GM19397 (cell line): Measurements from ENCODE around the gene MYO1E.
"Not testable (repeated sequence)": the region's sequence is repeated elsewhere in the genome, so short reads cannot be mapped to it uniquely, and the experiment has no call there.

Experiments
- ATAC-seq: cut with Tn5 transposase; IDR thresholded peaks from one replicate; pipeline ENCODE4 v1.9.1; 2021; ENCODE audit warnings: mild to moderate bottlenecking, moderate library complexity; ENCODE audit not compliant: unreplicated experiment

Gene MYO1E

GRCh38 chr15:59172289-59172901, 200.3 kb downstream of the MYO1E start:
- no peak for ATAC-seq

GRCh38 chr15:59171067-59171397, 201.6 kb downstream of the MYO1E start:
- no peak for ATAC-seq

GRCh38 chr15:59170295-59171066, 202.2 kb downstream of the MYO1E start:
- no peak for ATAC-seq

GRCh38 chr15:59169251-59169708, 203.4 kb downstream of the MYO1E start:
- no peak for ATAC-seq

GRCh38 chr15:59168536-59168935, 204.1 kb downstream of the MYO1E start:
- ATAC-seq: no peak

- ATAC-seq: no peak
Observed at GRCh38 chr15:59166601-59167265, 205.9 kb downstream of the MYO1E start.

GRCh38 chr15:59166166-59166565, 206.5 kb downstream of the MYO1E start:
- no peak for ATAC-seq

GRCh38 chr15:59165726-59166125, 206.9 kb downstream of the MYO1E start:
- no peak for ATAC-seq

GRCh38 chr15:59162080-59162479, 210.6 kb downstream of the MYO1E start:
- not testable (repeated sequence) for ATAC-seq

GRCh38 chr15:59160880-59161593, 211.6 kb downstream of the MYO1E start:
- ATAC-seq: no peak

- ATAC-seq: no peak
Observed at GRCh38 chr15:59159210-59159609, 213.5 kb downstream of the MYO1E start.

- no peak for ATAC-seq
Observed at GRCh38 chr15:59158701-59159034, 214.0 kb downstream of the MYO1E start.

- no peak for ATAC-seq
Observed at GRCh38 chr15:59157840-59158700, 214.6 kb downstream of the MYO1E start.

GRCh38 chr15:59157396-59157795, 215.3 kb downstream of the MYO1E start:
- no peak for ATAC-seq

GRCh38 chr15:59155431-59155830, 217.2 kb downstream of the MYO1E start:
- ATAC-seq: no peak

- no peak for ATAC-seq
Observed at GRCh38 chr15:59154243-59154642, 218.4 kb downstream of the MYO1E start.

GRCh38 chr15:59153466-59153865, 219.2 kb downstream of the MYO1E start:
- ATAC-seq: no peak

- ATAC-seq: no peak
Observed at GRCh38 chr15:59152694-59153450, 219.8 kb downstream of the MYO1E start.

- no peak for ATAC-seq
Observed at GRCh38 chr15:59150185-59150584, 222.5 kb downstream of the MYO1E start.
